ENCODE results near the gene PLEKHG2. TPM values are rescaled to one million over a fixed set of nuclear protein-coding genes. Genes with fewer than 3 reads are reported as not detected.

The PLEKHG2 gene
- polyA plus RNA-seq, 2 of the 4 experiments (the other 2 are of a cell fraction) = 21.6 to 41.7 TPM

- TF ChIP-seq ELK1 (IDR thresholded peaks at IDR 0.05; ENCODE audit: low read depth, low read length) = no peak
- TF ChIP-seq RAD21 (conservative IDR thresholded peaks at IDR 0.05 in 1 of 2, IDR thresholded peaks at IDR 0.05 in 1 of 2) = no peak; a peak in 1 of 5 replicates
- TF ChIP-seq PBX3 (IDR thresholded peaks at IDR 0.05) = peak; percentile 93
- TF ChIP-seq SMC3 (IDR thresholded peaks at IDR 0.05) = 0 out of 3 replicates have a peak, but pooled peaks have one; percentile 17
- peak in 1 of 2 experiments; percentile 74; a peak in 2 of 4 replicates for TF ChIP-seq CEBPB (IDR thresholded peaks at IDR 0.05)
- peak; percentile 79 for TF ChIP-seq MAX (IDR thresholded peaks at IDR 0.05)
- TF ChIP-seq POLR2A (IDR thresholded peaks at IDR 0.05; ENCODE audit: low read length) = peak; percentile 99
- TF ChIP-seq HOXB5 (CRISPR knock-in tag; IDR thresholded peaks at IDR 0.05) = 0 out of 2 replicates have a peak, but pooled peaks have one; percentile 57
- TF ChIP-seq FOSB (CRISPR knock-in tag; IDR thresholded peaks at IDR 0.05) = no peak
- TF ChIP-seq HMGXB4 (CRISPR knock-in tag; IDR thresholded peaks at IDR 0.05; ENCODE audit: borderline replicate concordance) = peak; percentile 75; the same call in 1 of the 2 replicates
- no peak for TF ChIP-seq USF2 (IDR thresholded peaks at IDR 0.05)
- peak; percentile 77 for TF ChIP-seq PHF8 (IDR thresholded peaks at IDR 0.05; ENCODE audit: borderline replicate concordance, low read depth)
- no peak for TF ChIP-seq HOXA7 (CRISPR knock-in tag; IDR thresholded peaks at IDR 0.05)
- no peak for TF ChIP-seq EHMT2 (IDR thresholded peaks at IDR 0.05; ENCODE audit: low read depth)
- no peak for TF ChIP-seq HEYL (CRISPR knock-in tag; IDR thresholded peaks at IDR 0.05)
- TF ChIP-seq RNF2 (IDR thresholded peaks at IDR 0.05; ENCODE audit: borderline replicate concordance, low read depth) = no peak
- TF ChIP-seq TFCP2L1 (CRISPR knock-in tag; IDR thresholded peaks at IDR 0.05) = no peak
- TF ChIP-seq, protein P1, sequence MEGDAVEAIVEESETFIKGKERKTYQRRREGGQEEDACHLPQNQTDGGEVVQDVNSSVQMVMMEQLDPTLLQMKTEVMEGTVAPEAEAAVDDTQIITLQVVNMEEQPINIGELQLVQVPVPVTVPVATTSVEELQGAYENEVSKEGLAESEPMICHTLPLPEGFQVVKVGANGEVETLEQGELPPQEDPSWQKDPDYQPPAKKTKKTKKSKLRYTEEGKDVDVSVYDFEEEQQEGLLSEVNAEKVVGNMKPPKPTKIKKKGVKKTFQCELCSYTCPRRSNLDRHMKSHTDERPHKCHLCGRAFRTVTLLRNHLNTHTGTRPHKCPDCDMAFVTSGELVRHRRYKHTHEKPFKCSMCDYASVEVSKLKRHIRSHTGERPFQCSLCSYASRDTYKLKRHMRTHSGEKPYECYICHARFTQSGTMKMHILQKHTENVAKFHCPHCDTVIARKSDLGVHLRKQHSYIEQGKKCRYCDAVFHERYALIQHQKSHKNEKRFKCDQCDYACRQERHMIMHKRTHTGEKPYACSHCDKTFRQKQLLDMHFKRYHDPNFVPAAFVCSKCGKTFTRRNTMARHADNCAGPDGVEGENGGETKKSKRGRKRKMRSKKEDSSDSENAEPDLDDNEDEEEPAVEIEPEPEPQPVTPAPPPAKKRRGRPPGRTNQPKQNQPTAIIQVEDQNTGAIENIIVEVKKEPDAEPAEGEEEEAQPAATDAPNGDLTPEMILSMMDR (IDR thresholded peaks at IDR 0.05) = no peak
- TF ChIP-seq NR3C1 (IDR thresholded peaks at IDR 0.05) = no peak
- TF ChIP-seq CHD2 (IDR thresholded peaks at IDR 0.05; ENCODE audit: low read length, partially characterized antibody) = peak; percentile 8
- TF ChIP-seq ZNF302 (CRISPR knock-in tag; IDR thresholded peaks at IDR 0.05) = no peak
- TF ChIP-seq TP53 (CRISPR knock-in tag; IDR thresholded peaks at IDR 0.05) = 0 out of 2 replicates have a peak, but pooled peaks have one; percentile 58
- no peak for TF ChIP-seq CBX8 (IDR thresholded peaks at IDR 0.05)
- TF ChIP-seq, protein P2, sequence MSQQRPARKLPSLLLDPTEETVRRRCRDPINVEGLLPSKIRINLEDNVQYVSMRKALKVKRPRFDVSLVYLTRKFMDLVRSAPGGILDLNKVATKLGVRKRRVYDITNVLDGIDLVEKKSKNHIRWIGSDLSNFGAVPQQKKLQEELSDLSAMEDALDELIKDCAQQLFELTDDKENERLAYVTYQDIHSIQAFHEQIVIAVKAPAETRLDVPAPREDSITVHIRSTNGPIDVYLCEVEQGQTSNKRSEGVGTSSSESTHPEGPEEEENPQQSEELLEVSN (IDR thresholded peaks at IDR 0.05; ENCODE audit: borderline replicate concordance, low read depth) = peak; percentile 83
Measured at GRCh38 chr19:39390751-39391437, 21.6 kb upstream of the PLEKHG2 start, which contains the start of the genes MED29 and PAF1 (continued).

All from A549 (cell line).